Smooth muscle cell (in vitro differentiated cells): Measurements from ENCODE around the gene ZNF532. TPM values are rescaled to one million over a fixed set of nuclear protein-coding genes. Genes with fewer than 3 reads are reported as not detected.

ENCODE experiments used
- DNase-seq: peaks from one replicate; lab custom pipeline; 2025; ENCODE audit not compliant: unreplicated experiment; lab: John Stamatoyannopoulos, UW
- H2AFZ ChIP-seq: fragments of 200-600 bp; sonication (generic); 2 replicates; pipeline ENCODE4 v1.6.0; 2016; ENCODE audit warnings: antibody characterized with exemption, low read depth, mild to moderate bottlenecking
- H3F3A ChIP-seq: fragments of 200-600 bp; sonication (generic); 2 replicates; pipeline ENCODE4 v1.6.0; 2017; ENCODE audit warnings: antibody characterized with exemption, low read depth
- H3K27ac ChIP-seq: fragments of 200-600 bp; sonication (generic); 2 replicates; pipeline ENCODE4 v1.5.1; 2016; ENCODE audit warnings: low read depth, mild to moderate bottlenecking
- H3K27me3 ChIP-seq: fragments of 200-600 bp; sonication (generic); 2 replicates; pipeline ENCODE4 v1.6.1; 2016; ENCODE audit warnings: low read depth, mild to moderate bottlenecking
- H3K36me3 ChIP-seq: fragments of 200-600 bp; sonication (generic); 2 replicates; pipeline ENCODE4 v1.5.1; 2016; ENCODE audit warnings: low read depth
- H3K4me1 ChIP-seq: fragments of 200-600 bp; sonication (generic); 2 replicates; pipeline ENCODE4 v1.5.1; 2016; ENCODE audit warnings: low read depth
- H3K4me2 ChIP-seq: fragments of 200-600 bp; sonication (generic); 2 replicates; pipeline ENCODE4 v1.6.0; 2016; ENCODE audit warnings: mild to moderate bottlenecking
- H3K4me3 ChIP-seq: fragments of 200-600 bp; sonication (generic); 2 replicates; pipeline ENCODE4 v1.5.1; 2016; ENCODE audit warnings: mild to moderate bottlenecking
- H3K79me2 ChIP-seq: fragments of 200-600 bp; sonication (generic); 2 replicates; pipeline ENCODE4 v1.6.0; 2016; ENCODE audit warnings: low read depth, mild to moderate bottlenecking
- H3K9ac ChIP-seq: fragments of 200-600 bp; sonication (generic); 2 replicates; pipeline ENCODE4 v1.6.0; 2016; ENCODE audit warnings: low read depth
- H3K9me3 ChIP-seq: fragments of 200-600 bp; sonication (generic); replicated peaks from 2 replicates; pipeline ENCODE4 v1.5.1; 2016; ENCODE audit warnings: low read depth
- H4K20me1 ChIP-seq: fragments of 200-600 bp; sonication (generic); 2 replicates; pipeline ENCODE4 v1.6.0; 2016; ENCODE audit warnings: low read depth
- CTCF ChIP-seq: fragments of 200-600 bp; sonication (generic); IDR thresholded peaks from 2 replicates; pipeline ENCODE4 v1.5.1; 2017; ENCODE audit warnings: borderline replicate concordance, mild to moderate bottlenecking, antibody characterized with exemption; ENCODE audit not compliant: insufficient read depth, poor library complexity, severe bottlenecking
- WGBS: methylation state at CpG from one replicate; pipeline ENCODE4 v1.1.7; 2016; ENCODE audit warnings: low lambda C conversion rate; 5-methylcytosine and 5-hydroxymethylcytosine counted together
- polyA plus RNA-seq: library from polyadenylated mRNA; unstranded; fragments of >200 nt; fragmentation: Nextera tagmentation; extraction: Ambion mirVana; gene quantifications from 2 replicates; pipeline ENCODE4 v1.2.1, GENCODE V29; 2016
- total RNA-seq: library from RNA; depleted of rRNA; stranded (reverse); fragments of >200 nt; gene quantifications from 2 replicates; pipeline ENCODE4 v1.2.3, GENCODE V29; 2014

ZNF532 gene
- total and polyA plus RNA-seq, 2 experiments from 2014 or later = 31.6 to 126 TPM

- peaks cover 3% of the 10 kb centered on the region for H3K4me1 ChIP-seq
Measured at GRCh38 chr18:58996696-58997095, 132.0 kb downstream of the ZNF532 start.

GRCh38 chr18:58997811-58998337, 133.2 kb downstream of the ZNF532 start:
- Histone ChIP-seq H3K79me2 (no peaks in the 10 kb centered on the region), H3K4me2 (peak overlapping the region; percentile 68), H3K4me3 (no peak overlapping the region), H3K27ac (peak overlapping the region; percentile 97), H3K27me3 (no peaks in the 10 kb centered on the region), H4K20me1 (no peaks in the 10 kb centered on the region), H2AFZ (no peak overlapping the region), H3K9me3 (no peaks in the 10 kb centered on the region), H3K9ac (peak overlapping the region; percentile 84), H3K36me3 (no peaks in the 10 kb centered on the region), H3K4me1 (peaks cover 3% of the 10 kb centered on the region), H3F3A (peaks cover 8% of the 10 kb centered on the region)
- WGBS = 19% methylated on average over 4 of the region's 4 CpGs
- no peak for DNase-seq
- no peak for TF ChIP-seq CTCF

More at GRCh38 chr18:58996696-58997095, 132.0 kb downstream of the ZNF532 start:
- Histone ChIP-seq H3K27ac (peak overlapping the region; percentile 97), H3K9ac (no peak overlapping the region), H3F3A (peaks cover 8% of the 10 kb centered on the region), H2AFZ (no peak overlapping the region), H3K4me2 (peak overlapping the region; percentile 45), H3K79me2 (no peaks in the 10 kb centered on the region), H3K9me3 (no peaks in the 10 kb centered on the region), H4K20me1 (no peaks in the 10 kb centered on the region), H3K4me3 (no peak overlapping the region), H3K27me3 (no peaks in the 10 kb centered on the region), H3K36me3 (no peaks in the 10 kb centered on the region)
- TF ChIP-seq CTCF = no peak
- 82% methylated on average over 7 of the region's 7 CpGs for WGBS
- DNase-seq = no peak

- Histone ChIP-seq H3K9ac (peak overlapping the region; percentile 84), H3K27me3 (no peaks in the 10 kb centered on the region), H2AFZ (no peak overlapping the region), H4K20me1 (no peaks in the 10 kb centered on the region), H3K9me3 (no peaks in the 10 kb centered on the region), H3K4me3 (no peak overlapping the region), H3K36me3 (no peaks in the 10 kb centered on the region), H3K27ac (peak overlapping the region; percentile 97), H3K4me2 (peak overlapping the region; percentile 68), H3K79me2 (no peaks in the 10 kb centered on the region), H3F3A (peaks cover 8% of the 10 kb centered on the region), H3K4me1 (peaks cover 3% of the 10 kb centered on the region)
- no peak for DNase-seq
- TF ChIP-seq CTCF = peak; percentile 3
- WGBS = 54% methylated on average over 13 of the region's 13 CpGs
Measured at GRCh38 chr18:58998401-58999203, 133.9 kb downstream of the ZNF532 start.
